ENCODE measurements around the gene ARHGAP8. TPM values are rescaled to one million over a fixed set of nuclear protein-coding genes. Genes with fewer than 3 reads are reported as not detected.

ARHGAP8 gene
- total RNA-seq, 1 donor from 2014 or later, result 38.1 TPM

DNA sequence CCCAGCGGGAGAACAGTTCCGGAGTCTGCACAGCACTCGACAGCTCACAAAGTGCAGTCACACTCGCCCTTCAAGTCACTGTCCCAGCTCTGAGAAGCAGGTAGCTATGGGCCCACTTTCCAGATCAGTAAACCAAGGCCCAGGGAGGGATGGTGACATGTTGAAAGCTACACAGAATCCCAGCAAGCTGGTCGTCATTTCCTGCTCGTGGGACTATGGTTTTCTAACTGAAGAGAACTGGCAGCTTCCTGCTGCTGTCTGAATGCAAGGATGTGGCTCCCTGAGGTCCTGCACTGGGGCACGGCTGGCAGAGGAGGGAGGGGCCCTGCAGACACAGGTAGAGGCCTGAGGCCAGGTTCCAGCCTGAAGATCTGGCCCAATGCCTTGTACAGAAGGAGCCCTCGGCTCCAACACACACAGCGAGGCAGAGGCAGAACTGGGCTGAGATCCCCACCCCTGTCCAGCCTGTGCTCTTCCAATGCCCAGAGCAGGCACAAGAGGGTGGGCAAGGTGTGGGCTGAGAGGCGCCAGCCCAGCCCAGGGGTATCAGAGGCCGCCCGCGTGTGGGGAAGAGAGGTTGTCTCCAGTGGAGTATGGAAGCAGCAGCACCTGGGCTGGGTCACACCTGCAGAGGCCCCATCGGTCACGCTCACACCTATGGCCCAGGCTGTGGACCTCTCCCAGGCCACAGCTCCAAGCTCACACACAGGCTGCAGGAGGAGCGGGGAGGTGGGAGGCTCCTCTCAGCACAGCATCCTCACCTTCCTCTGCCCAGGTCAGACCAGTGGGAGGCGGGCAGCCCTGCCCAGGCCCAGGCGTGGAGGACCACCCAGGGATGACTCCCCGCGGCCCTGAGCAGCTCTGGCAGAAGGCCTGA lies 138.3 kb downstream of the ARHGAP8 start:
- TF ChIP-seq, protein P1, sequence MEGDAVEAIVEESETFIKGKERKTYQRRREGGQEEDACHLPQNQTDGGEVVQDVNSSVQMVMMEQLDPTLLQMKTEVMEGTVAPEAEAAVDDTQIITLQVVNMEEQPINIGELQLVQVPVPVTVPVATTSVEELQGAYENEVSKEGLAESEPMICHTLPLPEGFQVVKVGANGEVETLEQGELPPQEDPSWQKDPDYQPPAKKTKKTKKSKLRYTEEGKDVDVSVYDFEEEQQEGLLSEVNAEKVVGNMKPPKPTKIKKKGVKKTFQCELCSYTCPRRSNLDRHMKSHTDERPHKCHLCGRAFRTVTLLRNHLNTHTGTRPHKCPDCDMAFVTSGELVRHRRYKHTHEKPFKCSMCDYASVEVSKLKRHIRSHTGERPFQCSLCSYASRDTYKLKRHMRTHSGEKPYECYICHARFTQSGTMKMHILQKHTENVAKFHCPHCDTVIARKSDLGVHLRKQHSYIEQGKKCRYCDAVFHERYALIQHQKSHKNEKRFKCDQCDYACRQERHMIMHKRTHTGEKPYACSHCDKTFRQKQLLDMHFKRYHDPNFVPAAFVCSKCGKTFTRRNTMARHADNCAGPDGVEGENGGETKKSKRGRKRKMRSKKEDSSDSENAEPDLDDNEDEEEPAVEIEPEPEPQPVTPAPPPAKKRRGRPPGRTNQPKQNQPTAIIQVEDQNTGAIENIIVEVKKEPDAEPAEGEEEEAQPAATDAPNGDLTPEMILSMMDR (conservative IDR thresholded peaks at IDR 0.05; ENCODE audit: low read depth, low read length), result no peak
- no peak for DNase-seq (ENCODE audit: low read depth)
- H3K4me3 ChIP-seq (ENCODE audit: low read depth, low read length), result no peak overlapping the region

DNA sequence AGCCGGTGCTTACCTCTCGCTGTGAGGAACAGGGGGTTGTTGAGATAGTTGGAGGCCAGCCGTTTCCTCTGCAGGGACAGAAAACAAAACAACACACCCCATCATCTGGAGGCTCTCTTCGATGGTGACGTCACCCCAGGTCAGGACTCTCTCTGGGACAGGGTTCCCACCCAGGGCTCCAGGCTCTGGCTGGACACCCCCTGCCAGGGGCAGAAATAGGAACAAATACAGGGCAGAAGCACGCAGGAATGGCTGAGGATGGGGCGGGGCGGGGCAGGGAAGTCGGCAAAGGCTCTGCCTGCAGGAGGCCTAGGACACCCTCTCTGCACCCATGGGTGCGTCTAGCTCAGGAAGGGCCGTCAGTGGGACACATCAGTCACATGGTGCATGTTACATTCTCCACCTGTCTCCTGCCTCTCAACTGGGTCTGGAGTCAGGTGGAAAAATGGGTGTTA lies 138.9 kb downstream of the ARHGAP8 start:
- H3K4me3 ChIP-seq (ENCODE audit: low read depth, low read length), result no peak overlapping the region
- TF ChIP-seq, protein P1 (conservative IDR thresholded peaks at IDR 0.05; ENCODE audit: low read depth, low read length), result no peak
- no peak for DNase-seq (ENCODE audit: low read depth)

DNA sequence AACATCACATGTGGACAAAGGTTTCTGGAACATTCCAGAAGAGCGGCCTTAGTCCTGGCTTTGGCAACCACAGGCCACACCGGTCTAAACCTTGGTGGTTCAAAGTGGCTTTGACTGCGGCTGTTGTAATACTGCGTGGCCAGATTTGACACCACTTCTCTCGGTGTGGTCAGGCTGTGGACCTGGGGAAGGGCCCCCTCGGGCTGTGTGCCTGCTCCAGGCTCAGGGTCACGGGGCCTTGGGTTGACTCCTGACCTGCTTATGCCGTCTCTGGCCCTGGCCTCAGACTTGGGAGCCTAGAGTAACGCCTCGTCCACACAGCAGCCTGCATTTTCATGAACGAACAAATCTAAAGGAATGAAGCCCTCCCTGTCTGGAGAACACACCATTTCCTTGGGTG lies 139.4 kb downstream of the ARHGAP8 start:
- TF ChIP-seq, protein P1 (conservative IDR thresholded peaks at IDR 0.05; ENCODE audit: low read depth, low read length), result no peak
- H3K4me3 ChIP-seq (ENCODE audit: low read depth, low read length), result no peak overlapping the region

DNA sequence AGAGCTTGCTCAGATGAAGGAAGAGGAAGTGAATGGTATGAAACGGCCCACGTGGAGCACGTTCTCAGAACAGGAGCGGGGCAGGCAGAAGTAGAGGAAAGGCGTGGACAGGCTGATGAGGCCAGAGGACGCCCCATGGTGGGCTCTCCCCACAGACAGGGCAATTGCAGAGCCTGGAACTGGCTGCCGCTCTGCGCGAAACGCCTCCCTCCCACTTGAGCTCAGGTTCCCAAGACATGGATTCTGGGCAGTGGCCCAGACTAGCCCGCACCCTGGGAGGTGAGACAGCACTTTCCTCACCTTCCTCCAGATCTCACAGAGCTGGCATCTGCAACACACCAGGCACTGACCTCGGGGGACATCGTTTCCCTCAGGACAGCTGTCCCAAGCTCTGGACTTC lies 139.9 kb downstream of the ARHGAP8 start:
- H3K4me3 ChIP-seq (ENCODE audit: low read depth, low read length), result no peak overlapping the region
- TF ChIP-seq, protein P1 (conservative IDR thresholded peaks at IDR 0.05; ENCODE audit: low read depth, low read length), result no peak
- DNase-seq (ENCODE audit: low read depth), result no peak

More for the DNA sequence above, 139.4 kb downstream of the ARHGAP8 start:
- no peak for DNase-seq (ENCODE audit: low read depth)

DNA sequence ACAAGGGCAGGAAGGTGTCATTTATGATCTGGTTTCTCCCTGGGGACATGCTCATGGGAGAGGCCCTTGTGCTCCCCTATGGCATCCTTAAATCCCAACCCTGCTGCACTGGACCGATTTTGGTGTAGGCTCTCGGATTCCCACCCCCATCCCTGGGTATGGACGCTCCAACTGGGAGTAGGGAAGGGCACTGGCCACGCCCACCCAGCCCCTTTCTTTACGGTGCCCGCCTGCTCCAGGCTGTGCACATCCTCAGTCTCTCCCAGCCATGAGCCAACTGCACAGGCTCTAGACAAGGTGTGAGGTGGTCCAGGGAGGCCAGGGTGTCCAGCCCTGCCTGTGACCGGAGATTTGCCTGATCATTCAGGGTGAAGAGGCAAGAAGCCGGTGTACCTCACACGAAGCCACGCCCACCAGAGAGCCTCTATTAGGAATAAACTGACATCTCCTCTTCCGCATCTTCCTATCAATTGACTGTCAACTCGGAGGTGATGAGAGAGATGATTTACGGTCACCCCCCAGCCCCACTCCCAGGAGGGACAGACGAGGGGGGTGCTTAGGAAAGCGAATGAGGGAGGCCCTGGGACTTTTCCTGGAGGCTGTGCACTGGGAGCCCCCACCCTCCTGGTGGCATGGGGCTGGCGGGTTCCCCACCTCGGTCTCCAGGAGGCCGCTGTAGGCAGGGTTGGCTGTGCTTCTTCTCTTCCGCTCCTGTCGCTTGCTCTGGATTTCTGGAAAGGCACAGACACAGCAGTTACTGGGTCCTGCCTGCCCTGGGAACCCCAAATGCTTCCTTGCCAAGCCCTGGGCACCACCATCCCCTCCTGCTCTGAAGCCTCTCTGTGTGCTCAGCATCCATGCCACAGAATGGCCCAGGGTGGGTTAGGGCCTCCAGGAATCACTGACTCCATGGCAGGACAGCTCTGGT lies 140.7 kb downstream of the ARHGAP8 start:
- H3K4me3 ChIP-seq (ENCODE audit: low read depth, low read length), result no peak overlapping the region
- TF ChIP-seq, protein P1 (conservative IDR thresholded peaks at IDR 0.05; ENCODE audit: low read depth, low read length), result no peak
- DNase-seq (ENCODE audit: low read depth), result no peak

DNA sequence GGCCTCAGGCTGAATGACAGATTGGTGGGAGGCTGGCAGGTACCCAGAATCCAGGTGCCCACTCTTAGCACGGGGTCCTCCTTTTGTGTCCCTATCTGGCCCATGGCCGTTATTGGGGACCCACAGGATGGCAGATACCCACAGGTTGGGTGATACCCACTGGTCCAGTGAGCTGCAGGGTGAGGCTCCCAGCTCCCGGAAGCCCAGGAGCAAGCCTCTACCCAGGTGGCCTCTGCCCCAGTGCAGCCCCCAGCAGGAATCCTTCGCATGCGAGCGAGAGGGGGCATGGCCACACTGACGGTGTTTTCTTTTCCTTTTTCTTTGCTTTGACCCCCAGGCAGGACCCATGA lies 141.3 kb downstream of the ARHGAP8 start:
- H3K4me3 ChIP-seq (ENCODE audit: low read depth, low read length), result no peak overlapping the region
- TF ChIP-seq, protein P1 (conservative IDR thresholded peaks at IDR 0.05; ENCODE audit: low read depth, low read length), result no peak
- no peak for DNase-seq (ENCODE audit: low read depth)

All from epithelial cell of proximal tubule (primary cell).